GM12874 (cell line): ENCODE measurements around the gene AKT2.

Source experiments
- TF ChIP-seq, protein P1 (sequence below): IDR thresholded peaks from 2 replicates; pipeline ENCODE4 v1.5.1; 2011; ENCODE audit warnings: low read depth, mild to moderate bottlenecking, control low read depth, low read length, moderate library complexity; ENCODE audit not compliant: insufficient read depth

Gene AKT2

DNA sequence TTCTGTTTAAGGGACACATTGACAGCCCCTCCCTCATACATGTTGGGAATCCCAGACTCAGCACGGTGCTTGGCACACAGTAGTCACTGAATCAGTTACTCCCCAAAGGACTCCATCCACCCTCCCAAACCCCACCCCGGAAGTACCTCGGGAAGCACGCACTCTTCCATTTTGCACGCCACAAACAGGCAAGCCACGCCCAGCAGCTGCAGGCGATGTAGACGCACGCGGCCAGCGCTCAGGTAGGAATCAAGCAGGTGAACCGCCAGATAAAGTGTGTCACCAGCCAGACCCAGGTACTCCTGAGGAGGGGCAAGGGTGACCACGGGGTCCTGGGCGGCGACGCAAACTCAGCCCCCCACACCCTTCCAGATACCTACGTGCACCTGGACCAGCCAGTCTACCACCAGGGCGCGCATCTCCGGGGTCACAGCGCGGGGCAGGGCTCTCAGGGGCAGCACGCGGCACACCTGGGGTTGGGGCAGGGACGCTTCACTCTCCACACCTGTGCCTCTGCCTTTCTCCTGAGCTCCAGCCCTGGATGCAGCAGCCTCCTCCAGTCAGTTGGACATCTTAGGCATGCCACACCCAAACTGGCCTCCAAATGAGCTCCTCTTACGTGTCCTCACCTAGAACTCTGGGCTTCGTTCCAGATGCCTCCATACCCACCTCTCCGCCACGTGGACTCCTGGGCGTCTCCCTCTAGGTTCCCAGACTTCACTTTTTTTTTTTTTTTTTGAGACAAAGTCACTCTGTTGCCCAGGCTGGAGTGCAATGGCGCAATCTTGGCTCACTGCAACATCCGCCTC is 60.6 kb downstream of the AKT2 start:
- TF ChIP-seq, protein P1, sequence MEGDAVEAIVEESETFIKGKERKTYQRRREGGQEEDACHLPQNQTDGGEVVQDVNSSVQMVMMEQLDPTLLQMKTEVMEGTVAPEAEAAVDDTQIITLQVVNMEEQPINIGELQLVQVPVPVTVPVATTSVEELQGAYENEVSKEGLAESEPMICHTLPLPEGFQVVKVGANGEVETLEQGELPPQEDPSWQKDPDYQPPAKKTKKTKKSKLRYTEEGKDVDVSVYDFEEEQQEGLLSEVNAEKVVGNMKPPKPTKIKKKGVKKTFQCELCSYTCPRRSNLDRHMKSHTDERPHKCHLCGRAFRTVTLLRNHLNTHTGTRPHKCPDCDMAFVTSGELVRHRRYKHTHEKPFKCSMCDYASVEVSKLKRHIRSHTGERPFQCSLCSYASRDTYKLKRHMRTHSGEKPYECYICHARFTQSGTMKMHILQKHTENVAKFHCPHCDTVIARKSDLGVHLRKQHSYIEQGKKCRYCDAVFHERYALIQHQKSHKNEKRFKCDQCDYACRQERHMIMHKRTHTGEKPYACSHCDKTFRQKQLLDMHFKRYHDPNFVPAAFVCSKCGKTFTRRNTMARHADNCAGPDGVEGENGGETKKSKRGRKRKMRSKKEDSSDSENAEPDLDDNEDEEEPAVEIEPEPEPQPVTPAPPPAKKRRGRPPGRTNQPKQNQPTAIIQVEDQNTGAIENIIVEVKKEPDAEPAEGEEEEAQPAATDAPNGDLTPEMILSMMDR = no peak

DNA sequence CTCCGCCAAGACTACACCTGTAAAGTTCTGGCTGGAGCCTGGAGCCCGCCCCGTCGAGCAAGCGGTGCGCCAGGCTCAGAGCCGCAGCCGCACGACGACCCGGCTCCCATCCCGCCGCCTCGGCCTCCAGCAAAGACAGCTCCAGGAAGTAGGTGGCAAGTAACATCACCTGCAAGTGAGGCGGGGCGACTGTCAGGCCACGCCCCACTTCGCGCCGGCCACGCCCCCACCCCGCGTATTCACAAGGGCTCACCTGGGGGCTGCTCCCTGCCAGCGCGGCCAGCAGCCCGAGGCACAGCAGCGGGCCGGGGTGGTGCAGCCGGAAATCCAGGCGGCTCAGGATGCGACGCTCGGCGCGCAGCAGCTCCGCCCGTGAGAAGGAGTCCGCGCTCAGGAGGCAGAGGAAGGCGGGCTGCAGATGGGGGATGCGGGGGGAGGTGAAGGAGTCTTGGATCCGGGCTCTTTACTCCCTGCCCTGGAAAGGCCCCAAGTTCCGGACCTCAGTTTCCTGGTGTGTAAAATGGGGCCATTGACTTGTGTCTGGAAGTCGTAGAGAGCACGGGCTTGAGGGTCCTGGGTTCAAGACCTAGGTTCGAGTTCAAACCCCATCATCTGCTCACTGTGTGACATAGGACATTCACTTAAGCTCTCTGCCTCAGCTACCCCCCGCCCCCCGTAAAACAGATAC is 61.9 kb downstream of the AKT2 start:
- TF ChIP-seq, protein P1 = no peak

DNA sequence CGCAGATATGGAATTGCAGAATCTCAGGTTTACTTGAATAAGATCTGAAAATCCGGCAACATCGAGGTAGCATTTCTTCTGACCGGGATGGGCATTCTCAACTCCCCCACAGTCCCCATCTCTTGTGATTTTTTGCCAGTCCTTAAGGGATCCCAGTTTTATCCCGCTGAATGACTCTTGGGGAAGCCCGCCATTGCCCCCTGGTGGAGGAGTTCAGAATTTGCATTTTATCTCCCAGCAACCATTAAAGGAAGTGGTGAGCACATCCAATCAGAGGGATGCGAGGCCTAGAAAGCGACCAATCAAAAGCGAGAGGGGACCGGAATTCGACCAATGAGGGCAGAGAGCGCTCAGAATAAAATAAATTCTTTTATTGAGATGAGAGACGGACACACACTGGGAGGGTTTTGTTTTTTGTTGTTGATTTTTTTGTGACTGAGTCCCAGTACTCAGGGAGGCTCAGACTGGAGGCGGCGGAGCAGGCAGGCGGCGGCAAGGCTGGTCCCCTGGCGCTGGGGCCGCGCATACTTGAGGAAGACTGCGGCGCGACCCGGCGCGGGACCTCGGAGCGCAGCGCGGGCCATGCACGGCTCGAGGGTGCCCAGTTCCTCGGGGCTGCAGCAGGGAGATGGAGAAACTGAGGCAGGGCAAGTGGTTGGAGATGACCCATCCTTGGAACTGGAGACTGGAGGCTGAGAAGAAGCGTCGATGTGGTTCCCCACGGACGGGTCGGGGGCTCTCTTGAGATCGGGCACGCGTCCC is 63.1 kb downstream of the AKT2 start:
- TF ChIP-seq, protein P1 = peak; percentile 66

DNA sequence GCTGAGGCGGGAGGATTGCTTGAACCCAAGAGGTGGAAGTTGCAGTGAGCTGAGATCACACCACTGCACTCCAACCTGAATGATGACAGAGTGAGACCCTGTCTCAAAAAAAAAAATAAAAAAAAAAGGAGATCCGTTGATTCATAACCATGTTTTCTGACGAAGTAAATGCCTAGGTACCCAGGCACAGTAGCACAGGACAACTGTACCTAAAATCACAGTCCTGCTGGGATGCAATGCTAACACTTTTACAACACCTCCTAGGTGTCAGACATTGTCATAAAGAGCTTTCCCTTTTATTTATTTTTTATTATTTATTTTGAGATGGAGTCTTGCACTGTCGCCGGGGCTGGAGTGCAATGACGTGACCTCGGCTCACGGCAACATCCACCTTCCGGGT is 64.5 kb downstream of the AKT2 start:
- TF ChIP-seq, protein P1 = no peak

DNA sequence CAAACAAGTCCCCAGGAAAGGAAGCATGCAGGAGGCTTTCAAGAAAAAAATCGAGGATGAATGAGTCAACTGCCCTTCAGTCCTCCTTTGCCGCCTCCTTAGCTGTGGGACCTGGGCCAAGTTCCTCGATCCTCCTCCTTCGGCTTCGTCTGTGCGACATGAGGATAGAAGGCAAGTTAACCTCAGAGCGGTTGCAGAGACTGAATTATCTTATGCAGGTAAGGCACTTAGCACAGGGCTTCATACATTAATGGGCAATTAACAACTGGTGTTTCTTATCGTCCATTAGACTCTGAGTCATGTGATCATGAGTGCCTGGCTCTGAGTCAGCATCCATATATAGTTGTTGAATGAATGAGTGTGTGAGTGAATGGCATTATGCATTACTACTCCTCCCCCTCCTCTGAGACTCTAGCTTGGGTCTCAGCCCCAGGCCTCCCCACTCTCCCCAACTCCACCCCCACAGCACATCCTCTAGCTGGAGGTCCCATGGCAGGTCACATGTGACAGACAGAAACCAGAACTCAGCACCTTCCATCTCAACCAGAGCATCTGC is 65.3 kb downstream of the AKT2 start:
- TF ChIP-seq, protein P1 = no peak

DNA sequence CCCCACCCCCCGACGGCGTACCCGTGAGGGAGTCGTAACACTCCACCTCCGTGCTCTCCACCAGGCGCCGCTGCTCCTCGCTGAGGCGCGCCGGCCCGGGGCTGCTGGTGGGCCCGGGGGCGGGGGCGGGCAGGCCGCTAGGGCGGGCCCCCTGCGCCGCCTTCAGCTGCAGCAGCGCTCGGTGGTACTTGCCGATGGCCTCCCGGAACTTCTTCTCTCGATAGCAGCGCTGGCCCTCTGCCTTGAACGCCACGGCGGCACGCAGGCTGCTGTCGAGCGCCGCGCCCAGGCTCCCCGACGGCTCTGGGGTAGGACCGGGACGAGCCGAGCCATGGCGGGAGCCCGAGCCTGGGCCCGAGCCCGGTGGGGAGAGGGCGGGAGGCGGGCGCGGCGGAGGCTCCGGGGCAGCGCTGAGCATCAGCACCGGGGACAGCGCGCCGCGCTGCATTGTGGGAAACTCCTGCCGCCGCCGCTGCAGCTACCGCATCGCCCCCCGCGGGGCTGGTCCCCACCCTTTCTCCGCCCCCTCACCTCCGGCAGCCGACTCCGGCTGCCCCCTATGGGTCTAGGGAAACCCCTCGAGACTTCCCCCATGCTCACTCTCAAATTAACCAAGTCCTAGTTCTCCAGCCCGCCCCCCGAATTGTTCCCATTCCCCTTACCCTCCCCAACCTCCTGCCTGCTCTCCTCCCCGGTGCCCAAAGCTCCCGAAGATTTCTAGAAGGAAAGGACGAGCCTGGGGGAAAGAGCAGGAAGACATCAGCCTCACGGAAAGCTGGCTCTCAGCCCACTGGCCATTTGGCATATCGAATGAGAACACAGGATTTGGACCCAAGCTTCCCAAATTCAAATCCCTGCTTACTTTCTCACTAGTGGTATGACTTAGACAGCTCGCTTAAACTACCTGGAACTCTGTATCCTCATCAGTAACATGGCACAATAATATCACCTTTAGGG is 66.9 kb downstream of the AKT2 start, which contains the start of gene TTC9B:
Gene TTC9B (minus strand): TSS at position 451 of the 957 bp plus-strand sequence. CDS start 3 bp downstream, at position 448.
- TF ChIP-seq, protein P1 = no peak
